Adrenal gland (tissue), 5 donors: Measurements from ENCODE around the gene LRRTM4.

Experiments
- POLR2A ChIP-seq, 2 donors: fragments of 450-650 bp; IDR thresholded peaks; one replicate each; pipeline ENCODE4 v1.6.1; 2017; ENCODE audit warnings: antibody characterized with exemption in 2 of 2, mild to moderate bottlenecking in 2 of 2, moderate library complexity in 1 of 2
- TF ChIP-seq, protein P1 (sequence below), 6 experiments: fragments of 450-650 bp in 4 of 6; fragments of 200-600 bp in 2 of 6; sonication (generic) in 1 of 6; IDR thresholded peaks; 1 replicate in 5 of 6; 2 replicates in 1 of 6; pipeline versions ENCODE4 v1.5.1 to v1.8.0; 2016 to 2021; ENCODE audit warnings: antibody characterized with exemption in 6 of 6, mild to moderate bottlenecking in 2 of 6, moderate library complexity in 1 of 6
- donor health status: DM: no; HTN: no; CAD: no.

DNA sequence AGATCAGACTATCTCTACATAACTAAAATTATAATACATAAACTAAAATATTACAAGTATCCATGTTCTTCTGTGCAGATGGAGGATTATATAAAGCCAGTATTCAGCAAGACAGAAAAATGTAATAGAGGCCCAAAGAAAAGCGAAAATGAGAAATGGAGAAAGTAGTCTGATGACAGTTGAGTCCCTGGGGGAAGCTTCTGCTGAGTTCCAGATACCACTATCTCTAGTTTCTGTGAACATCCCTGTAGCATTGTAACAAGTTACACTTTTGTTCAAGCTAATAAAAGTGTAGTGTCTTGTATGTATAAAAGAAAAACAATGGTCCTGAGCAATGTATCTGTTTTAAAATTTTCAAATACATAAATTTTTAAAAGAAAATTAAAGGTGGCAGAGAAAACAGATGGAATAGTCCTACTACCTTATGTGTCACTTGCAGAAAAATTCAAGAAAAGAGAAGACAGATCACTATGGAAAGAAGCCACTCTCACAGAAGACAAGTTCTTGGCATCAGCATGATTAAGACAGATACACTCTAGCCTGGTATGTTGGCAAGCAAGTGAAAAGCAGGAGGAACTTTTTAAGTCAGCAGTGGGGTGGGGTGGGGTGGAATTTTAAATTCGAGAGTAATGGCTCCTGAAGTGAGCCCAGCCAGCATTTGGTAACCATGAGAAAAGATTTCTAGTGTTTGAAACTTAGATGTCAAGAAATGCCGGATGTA, 541.9 kb downstream of the LRRTM4 start:
- TF ChIP-seq, protein P1, sequence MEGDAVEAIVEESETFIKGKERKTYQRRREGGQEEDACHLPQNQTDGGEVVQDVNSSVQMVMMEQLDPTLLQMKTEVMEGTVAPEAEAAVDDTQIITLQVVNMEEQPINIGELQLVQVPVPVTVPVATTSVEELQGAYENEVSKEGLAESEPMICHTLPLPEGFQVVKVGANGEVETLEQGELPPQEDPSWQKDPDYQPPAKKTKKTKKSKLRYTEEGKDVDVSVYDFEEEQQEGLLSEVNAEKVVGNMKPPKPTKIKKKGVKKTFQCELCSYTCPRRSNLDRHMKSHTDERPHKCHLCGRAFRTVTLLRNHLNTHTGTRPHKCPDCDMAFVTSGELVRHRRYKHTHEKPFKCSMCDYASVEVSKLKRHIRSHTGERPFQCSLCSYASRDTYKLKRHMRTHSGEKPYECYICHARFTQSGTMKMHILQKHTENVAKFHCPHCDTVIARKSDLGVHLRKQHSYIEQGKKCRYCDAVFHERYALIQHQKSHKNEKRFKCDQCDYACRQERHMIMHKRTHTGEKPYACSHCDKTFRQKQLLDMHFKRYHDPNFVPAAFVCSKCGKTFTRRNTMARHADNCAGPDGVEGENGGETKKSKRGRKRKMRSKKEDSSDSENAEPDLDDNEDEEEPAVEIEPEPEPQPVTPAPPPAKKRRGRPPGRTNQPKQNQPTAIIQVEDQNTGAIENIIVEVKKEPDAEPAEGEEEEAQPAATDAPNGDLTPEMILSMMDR (IDR thresholded peaks at IDR 0.05): no peak
- no peak for TF ChIP-seq POLR2A (IDR thresholded peaks at IDR 0.05)
